Neural progenitor cell (in vitro differentiated cells): ENCODE data around the gene ALLC. TPM values are rescaled to one million over a fixed set of nuclear protein-coding genes. Genes with fewer than 3 reads are reported as not detected.

Source experiments
- DNase-seq: peaks from one replicate; pipeline ENCODE4 v3.0.0-alpha.2; 2016; ENCODE audit warnings: low spot score
- H2AFZ ChIP-seq: fragments of 200-600 bp; sonication (generic); replicated peaks from 2 replicates; pipeline ENCODE4 v1.6.1; 2016; ENCODE audit warnings: antibody characterized with exemption
- H3F3A ChIP-seq: fragments of 200-600 bp; sonication (generic); 2 replicates; pipeline ENCODE4 v1.6.1; 2016; ENCODE audit warnings: antibody characterized with exemption, low read depth
- H3K27ac ChIP-seq: fragments of 200-600 bp; sonication (generic); 2 replicates; pipeline ENCODE4 v1.5.1; 2016; ENCODE audit warnings: mild to moderate bottlenecking
- H3K27me3 ChIP-seq: fragments of 200-600 bp; sonication (generic); 2 replicates; pipeline ENCODE4 v1.6.1; 2016; ENCODE audit warnings: mild to moderate bottlenecking, moderate library complexity
- H3K36me3 ChIP-seq: fragments of 200-600 bp; sonication (generic); 2 replicates; pipeline ENCODE4 v1.5.1; 2016
- H3K4me1 ChIP-seq: fragments of 200-600 bp; sonication (generic); 2 replicates; pipeline ENCODE4 v1.6.1; 2016; ENCODE audit warnings: mixed run types
- H3K4me2 ChIP-seq: fragments of 200-600 bp; sonication (generic); 2 replicates; pipeline ENCODE4 v1.6.1; 2016
- H3K4me3 ChIP-seq: fragments of 200-600 bp; sonication (generic); 2 replicates; pipeline ENCODE4 v1.5.1; 2016
- H3K79me2 ChIP-seq: fragments of 200-600 bp; sonication (generic); 2 replicates; pipeline ENCODE4 v1.6.1; 2016; ENCODE audit warnings: low read depth
- H3K9ac ChIP-seq: fragments of 200-600 bp; sonication (generic); 2 replicates; pipeline ENCODE4 v1.6.1; 2016
- H3K9me3 ChIP-seq: fragments of 200-600 bp; sonication (generic); 2 replicates; pipeline ENCODE4 v1.5.1; 2016; ENCODE audit warnings: low read depth
- H4K20me1 ChIP-seq: fragments of 200-600 bp; sonication (generic); 2 replicates; pipeline ENCODE4 v1.6.1; 2016; ENCODE audit warnings: low read depth
- H3K27ac Mint-ChIP-seq: 3 replicates; pipeline ENCODE4 v1.8.0; 2021; ENCODE audit warnings: mixed read lengths
- H3K27me3 Mint-ChIP-seq: 2 replicates; pipeline ENCODE4 v1.8.0; 2022; ENCODE audit warnings: low read depth, mild to moderate bottlenecking, inconsistent platforms, moderate library complexity, mixed read lengths; ENCODE audit not compliant: insufficient read depth
- H3K36me3 Mint-ChIP-seq: 3 replicates; pipeline ENCODE4 v1.8.0; 2021; ENCODE audit warnings: mixed read lengths
- H3K4me1 Mint-ChIP-seq: 3 replicates; pipeline ENCODE4 v1.8.0; 2021; ENCODE audit warnings: mixed read lengths
- H3K4me3 Mint-ChIP-seq: 3 replicates; pipeline ENCODE4 v1.8.0; 2021; ENCODE audit warnings: mild to moderate bottlenecking, moderate library complexity, mixed read lengths
- H3K9me3 Mint-ChIP-seq: 3 replicates; pipeline ENCODE4 v1.8.0; 2020; ENCODE audit warnings: mixed read lengths
- CTCF ChIP-seq: fragments of 200-600 bp; sonication (generic); IDR thresholded peaks from 2 replicates; pipeline ENCODE4 v1.5.1; 2017; ENCODE audit warnings: antibody characterized with exemption, mild to moderate bottlenecking
- EZH2 ChIP-seq: fragments of 200-600 bp; sonication (generic); IDR thresholded peaks from 2 replicates; pipeline ENCODE4 v1.6.1; 2017; ENCODE audit warnings: antibody characterized with exemption, mild to moderate bottlenecking, moderate library complexity
- EZH2phosphoT487 ChIP-seq: fragments of 200-600 bp; sonication (generic); IDR thresholded peaks from 2 replicates; pipeline ENCODE4 v1.6.1; 2017; ENCODE audit warnings: antibody characterized with exemption
- total RNA-seq: library from RNA; depleted of rRNA; stranded (reverse); fragments of >200 nt; gene quantifications from 2 replicates; pipeline ENCODE4 v1.2.3, GENCODE V29; 2015; ENCODE audit warnings: low replicate concordance

Gene ALLC
- total RNA-seq, 1 donor from 2014 or later, result not detected

GRCh38 chr2:3649581-3649980, 8.4 kb upstream of the ALLC start:
- no peaks in the 10 kb centered on the region for H3K36me3 ChIP-seq
- no peak overlapping the region for H3K9ac ChIP-seq
- H3K9me3 ChIP-seq, result no peaks in the 10 kb centered on the region
- no peak overlapping the region for H3K4me3 ChIP-seq
- no peak overlapping the region for H3K27ac ChIP-seq
- H3K36me3 Mint-ChIP-seq, result no peaks in the 10 kb centered on the region
- no peaks in the 10 kb centered on the region for H3K27me3 ChIP-seq
- peaks cover 6% of the 10 kb centered on the region for H3K9me3 Mint-ChIP-seq
- H2AFZ ChIP-seq, result peak overlapping the region; percentile 42
- peaks cover 14% of the 10 kb centered on the region for H3K27me3 Mint-ChIP-seq
- no peak overlapping the region for H3K4me2 ChIP-seq
- H3K4me3 Mint-ChIP-seq, result no peak overlapping the region
- DNase-seq, result no peak
- no peak for TF ChIP-seq EZH2phosphoT487
- no peak for TF ChIP-seq CTCF
- no peak for TF ChIP-seq EZH2
- peak overlapping the region; percentile 57 for H3K27ac Mint-ChIP-seq
- peaks cover 39% of the 10 kb centered on the region for H3K4me1 Mint-ChIP-seq
- peaks cover 10% of the 10 kb centered on the region for H3K4me1 ChIP-seq
- no peaks in the 10 kb centered on the region for H4K20me1 ChIP-seq
- H3K79me2 ChIP-seq, result no peaks in the 10 kb centered on the region
- H3F3A ChIP-seq, result peaks cover 13% of the 10 kb centered on the region

- Histone ChIP-seq H3K9ac (no peak overlapping the region), H2AFZ (peak overlapping the region; percentile 42), H3K4me2 (peak overlapping the region; percentile 43), H3K4me3 (no peak overlapping the region), H4K20me1 (no peaks in the 10 kb centered on the region), H3K79me2 (no peaks in the 10 kb centered on the region), H3K4me1 (peaks cover 10% of the 10 kb centered on the region), H3K27ac (no peak overlapping the region), H3F3A (peaks cover 13% of the 10 kb centered on the region), H3K9me3 (no peaks in the 10 kb centered on the region), H3K27me3 (no peaks in the 10 kb centered on the region), H3K36me3 (no peaks in the 10 kb centered on the region)
- no peak for TF ChIP-seq CTCF
- no peak for TF ChIP-seq EZH2phosphoT487
- TF ChIP-seq EZH2, result no peak
- no peak for DNase-seq
- no peaks in the 10 kb centered on the region for H3K36me3 Mint-ChIP-seq
- peak overlapping the region; percentile 82 for H3K4me3 Mint-ChIP-seq
- H3K9me3 Mint-ChIP-seq, result peaks cover 6% of the 10 kb centered on the region
- H3K27ac Mint-ChIP-seq, result peak overlapping the region; percentile 92
- peaks cover 14% of the 10 kb centered on the region for H3K27me3 Mint-ChIP-seq
- peaks cover 46% of the 10 kb centered on the region for H3K4me1 Mint-ChIP-seq
These were observed 7.7 kb upstream of the ALLC start for GRCh38 chr2:3650140-3650920.

GRCh38 chr2:3651691-3652648, 6.0 kb upstream of the ALLC start:
- TF ChIP-seq CTCF, result no peak
- TF ChIP-seq EZH2, result no peak
- no peak for TF ChIP-seq EZH2phosphoT487
- no peaks in the 10 kb centered on the region for H3K79me2 ChIP-seq
- no peaks in the 10 kb centered on the region for H3K36me3 ChIP-seq
- Mint-ChIP-seq H3K9me3 (peaks cover 6% of the 10 kb centered on the region), H3K4me1 (peaks cover 58% of the 10 kb centered on the region), H3K27ac (peak overlapping the region; percentile 100), H3K4me3 (peak overlapping the region; percentile 85), H3K36me3 (no peaks in the 10 kb centered on the region), H3K27me3 (peaks cover 14% of the 10 kb centered on the region)
- no peaks in the 10 kb centered on the region for H3K9me3 ChIP-seq
- peak overlapping the region; percentile 78 for H3K4me2 ChIP-seq
- H3K4me1 ChIP-seq, result peaks cover 14% of the 10 kb centered on the region
- peak overlapping the region; percentile 40 for H3K4me3 ChIP-seq
- peak; percentile 91 for DNase-seq
- peak overlapping the region; percentile 76 for H2AFZ ChIP-seq
- H4K20me1 ChIP-seq, result no peaks in the 10 kb centered on the region
- H3F3A ChIP-seq, result peaks cover 22% of the 10 kb centered on the region
- no peak overlapping the region for H3K27ac ChIP-seq
- H3K9ac ChIP-seq, result no peak overlapping the region
- H3K27me3 ChIP-seq, result no peaks in the 10 kb centered on the region
